HEK293 (cell line): ENCODE data around the gene HIRA.

Source experiments
- CTCF ChIP-seq: fragments of 450-650 bp; formaldehyde crosslinking; IDR thresholded peaks from 2 replicates; pipeline ENCODE4 v1.5.1; 2016; ENCODE audit warnings: missing biosample characterization, missing genetic modification characterization
- HOXC10 ChIP-seq: sonication (generic); formaldehyde crosslinking; IDR thresholded peaks from 2 replicates; pipeline ENCODE4 v1.8.1; 2023; ENCODE audit warnings: mild to moderate bottlenecking, missing genetic modification reagents
- PATZ1 ChIP-seq: fragments of 450-650 bp; formaldehyde crosslinking; IDR thresholded peaks from 2 replicates; pipeline ENCODE4 v1.5.1; 2016; ENCODE audit warnings: missing biosample characterization, missing genetic modification characterization
- SALL2 ChIP-seq: fragments of 450-650 bp; formaldehyde crosslinking; IDR thresholded peaks from 2 replicates; pipeline ENCODE4 v1.5.0; 2017; ENCODE audit warnings: missing biosample characterization, mild to moderate bottlenecking, missing genetic modification characterization, borderline replicate concordance
- SCRT2 ChIP-seq: fragments of 450-650 bp; formaldehyde crosslinking; IDR thresholded peaks from 2 replicates; pipeline ENCODE4 v1.5.1; 2016; ENCODE audit warnings: missing biosample characterization, missing genetic modification characterization
- ZFP3 ChIP-seq: fragments of 450-650 bp; formaldehyde crosslinking; IDR thresholded peaks from 2 replicates; pipeline ENCODE4 v1.5.1; 2016; ENCODE audit warnings: low read depth, missing biosample characterization, missing genetic modification characterization
- ZNF114 ChIP-seq: fragments of 450-650 bp; formaldehyde crosslinking; IDR thresholded peaks from 2 replicates; pipeline ENCODE4 v1.5.0; 2017; ENCODE audit warnings: missing biosample characterization, missing genetic modification characterization
- ZNF133 ChIP-seq: fragments of 450-650 bp; formaldehyde crosslinking; IDR thresholded peaks from 2 replicates; pipeline ENCODE4 v1.5.1; 2016; ENCODE audit warnings: missing biosample characterization, missing genetic modification characterization
- ZNF184 ChIP-seq: fragments of 450-650 bp; IDR thresholded peaks from 2 replicates; pipeline ENCODE4 v1.5.1; 2018; ENCODE audit warnings: missing biosample characterization, mild to moderate bottlenecking, missing genetic modification characterization
- ZNF24 ChIP-seq: fragments of 450-650 bp; formaldehyde crosslinking; IDR thresholded peaks from 2 replicates; pipeline ENCODE4 v1.5.1; 2016; ENCODE audit warnings: missing biosample characterization, missing genetic modification characterization
- ZNF302 ChIP-seq: fragments of 450-650 bp; formaldehyde crosslinking; IDR thresholded peaks from 2 replicates; pipeline ENCODE4 v1.5.1; 2016; ENCODE audit warnings: missing biosample characterization, missing genetic modification characterization, low read depth
- ZNF510 ChIP-seq: fragments of 450-650 bp; formaldehyde crosslinking; IDR thresholded peaks from 2 replicates; pipeline ENCODE4 v1.5.1; 2018; ENCODE audit warnings: mild to moderate bottlenecking, missing genetic modification characterization, missing biosample characterization; ENCODE audit not compliant: insufficient replicate concordance
- ZNF792 ChIP-seq: fragments of 450-650 bp; formaldehyde crosslinking; IDR thresholded peaks from 2 replicates; pipeline ENCODE4 v1.5.1; 2016; ENCODE audit warnings: missing biosample characterization, missing genetic modification characterization
- TF ChIP-seq, protein P1 (sequence below): fragments of 450-650 bp; formaldehyde crosslinking; IDR thresholded peaks from 2 replicates; pipeline ENCODE4 v1.5.1; 2016; ENCODE audit warnings: missing biosample characterization, missing genetic modification characterization

DNA sequence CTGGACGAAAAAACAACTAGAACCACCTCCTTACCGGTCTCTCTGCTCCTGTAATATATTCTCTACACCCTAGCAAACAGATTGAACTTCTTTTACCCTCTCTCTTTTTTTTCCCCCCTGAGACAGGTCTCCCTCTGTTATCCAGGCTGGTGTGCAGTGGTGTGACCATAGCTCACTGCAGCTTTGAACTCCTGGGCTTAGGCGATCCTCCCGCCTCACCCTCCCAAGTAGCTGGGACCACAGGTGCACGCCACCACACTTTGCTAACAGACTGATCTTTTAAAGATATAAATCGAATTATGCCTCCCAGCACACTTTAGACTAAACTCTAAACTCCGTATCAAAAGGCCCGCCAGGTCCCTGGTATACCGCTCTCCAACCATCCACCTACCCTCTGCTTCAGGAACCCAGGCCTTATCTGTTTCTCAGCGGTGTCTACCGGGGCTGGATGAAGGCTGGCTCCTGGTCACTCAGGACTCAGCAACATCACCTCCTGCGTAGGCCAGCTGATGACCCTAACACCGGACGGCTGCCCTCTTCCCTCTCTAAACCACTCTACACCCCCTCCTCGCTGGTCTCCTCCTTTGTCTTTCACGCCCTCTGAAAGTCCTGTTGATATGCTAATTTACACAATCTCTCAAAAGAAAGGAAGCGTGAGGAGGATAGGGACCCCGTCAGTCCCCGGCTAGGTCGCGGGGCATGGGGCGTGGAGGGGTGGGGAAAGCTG, 15.2 kb upstream of the HIRA start:
- TF ChIP-seq, protein P1, sequence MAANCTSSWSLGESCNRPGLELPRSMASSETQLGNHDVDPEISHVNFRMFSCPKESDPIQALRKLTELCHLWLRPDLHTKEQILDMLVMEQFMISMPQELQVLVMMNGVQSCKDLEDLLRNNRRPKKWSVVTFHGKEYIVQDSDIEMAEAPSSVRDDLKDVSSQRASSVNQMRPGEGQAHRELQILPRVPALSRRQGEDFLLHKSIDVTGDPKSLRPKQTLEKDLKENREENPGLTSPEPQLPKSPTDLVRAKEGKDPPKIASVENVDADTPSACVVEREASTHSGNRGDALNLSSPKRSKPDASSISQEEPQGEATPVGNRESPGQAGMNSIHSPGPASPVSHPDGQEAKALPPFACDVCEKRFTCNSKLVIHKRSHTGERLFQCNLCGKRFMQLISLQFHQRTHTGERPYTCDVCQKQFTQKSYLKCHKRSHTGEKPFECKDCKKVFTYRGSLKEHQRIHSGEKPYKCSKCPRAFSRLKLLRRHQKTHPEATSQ: no peak
- no peak for TF ChIP-seq ZNF114 (tag by site-specific recombination)
- TF ChIP-seq ZNF302 (tag by site-specific recombination): no peak
- no peak for TF ChIP-seq ZNF792
- no peak for TF ChIP-seq CTCF (tag by site-specific recombination)
- TF ChIP-seq PATZ1 (tag by site-specific recombination): no peak
- TF ChIP-seq ZNF24 (tag by site-specific recombination): no peak
- no peak for TF ChIP-seq ZFP3 (tag by site-specific recombination)
- TF ChIP-seq SALL2 (tag by site-specific recombination): no peak
- no peak for TF ChIP-seq ZNF133 (tag by site-specific recombination)
- no peak for TF ChIP-seq HOXC10
- no peak for TF ChIP-seq SCRT2 (tag by site-specific recombination)
- no peak for TF ChIP-seq ZNF184 (tag by site-specific recombination)
- TF ChIP-seq ZNF510: no peak
